H1 (cell line): Measurements from ENCODE around the gene CSRNP3. TPM values are rescaled to one million over a fixed set of nuclear protein-coding genes. Genes with fewer than 3 reads are reported as not detected.

Source experiments
- CTCF ChIA-PET: fragments of 300-600 bp; sonication (Branson Sonifier 250); formaldehyde crosslinking; loops from one replicate; lab custom pipeline; 2021; ENCODE audit not compliant: partially characterized antibody; lab: Charles Lee
- POLR2A ChIA-PET: fragments of 300-600 bp; sonication (Branson Sonifier 250); formaldehyde crosslinking; loops from one replicate; lab custom pipeline; 2021; ENCODE audit warnings: inconsistent platforms; ENCODE audit not compliant: partially characterized antibody; lab: Charles Lee
- DNase-seq, 2 experiments: peaks; one replicate each; pipeline versions ENCODE4 v3.0.0 to v3.0.0-alpha.2; 2010 to 2022; ENCODE audit warnings: low spot score in 2 of 2, low read depth in 1 of 2, mixed read lengths in 1 of 2
- FAIRE-seq: peaks from 2 replicates; lab custom pipeline; 2011; peaks lifted over from hg19 to GRCh38; lab: Jason Lieb, UNC
- H2AFZ ChIP-seq: 2 replicates; pipeline ENCODE4 v1.8.1; 2012; ENCODE audit warnings: low read length, inconsistent platforms
- H2AK5ac ChIP-seq: 2 replicates; pipeline ENCODE4 v1.6.1; 2013; ENCODE audit warnings: low read depth, low read length
- H2BK120ac ChIP-seq: replicated peaks from 2 replicates; pipeline ENCODE3; 2013; ENCODE audit warnings: low read depth, low read length, inconsistent platforms
- H2BK12ac ChIP-seq: 2 replicates; pipeline ENCODE4 v1.6.1; 2013; ENCODE audit warnings: low read depth, low read length
- H2BK15ac ChIP-seq: 2 replicates; pipeline ENCODE4 v1.6.1; 2013; ENCODE audit warnings: low read length
- H2BK20ac ChIP-seq: 2 replicates; pipeline ENCODE4 v1.6.1; 2013; ENCODE audit warnings: low read length
- H2BK5ac ChIP-seq: 2 replicates; pipeline ENCODE4 v1.6.1; 2013; ENCODE audit warnings: low read depth, low read length
- H3K14ac ChIP-seq: 2 replicates; pipeline ENCODE4 v1.6.1; 2013; ENCODE audit warnings: inconsistent platforms; ENCODE audit not compliant: insufficient read length
- H3K18ac ChIP-seq: 2 replicates; pipeline ENCODE4 v1.6.1; 2013; ENCODE audit warnings: low read length; ENCODE audit errors: extremely low read depth
- H3K23ac ChIP-seq: 2 replicates; pipeline ENCODE4 v1.6.1; 2013; ENCODE audit warnings: inconsistent platforms; ENCODE audit not compliant: insufficient read length
- H3K23me2 ChIP-seq: 2 replicates; pipeline ENCODE4 v1.6.1; 2013; ENCODE audit warnings: low read depth, low read length
- H3K27ac ChIP-seq: 2 replicates; pipeline ENCODE4 v1.6.1; 2011; ENCODE audit warnings: low read depth, low read length, inconsistent platforms
- H3K27me3 ChIP-seq, 4 experiments: replicated peaks in 1 of 4; 1 replicate in 1 of 4; 2 replicates in 3 of 4; pipeline versions ENCODE4 v1.6.1 to v1.8.1; 2011 to 2013; ENCODE audit warnings: low read length in 3 of 4, mild to moderate bottlenecking in 3 of 4, inconsistent platforms in 2 of 4, mixed read lengths in 2 of 4, moderate library complexity in 1 of 4; ENCODE audit not compliant: control insufficient read depth in 3 of 4, insufficient read depth in 3 of 4; ENCODE audit errors: extremely low read depth in 1 of 4
- H3K36me3 ChIP-seq, 4 experiments: 2 replicates each; pipeline versions ENCODE4 v1.6.1 to v1.8.1; 2011 to 2013; ENCODE audit warnings: mild to moderate bottlenecking in 4 of 4, low read length in 3 of 4, moderate library complexity in 2 of 4, control low read depth in 1 of 4, inconsistent platforms in 1 of 4; ENCODE audit not compliant: insufficient read depth in 4 of 4, control insufficient read depth in 2 of 4
- H3K4ac ChIP-seq: replicated peaks from 2 replicates; pipeline ENCODE3; 2013; ENCODE audit warnings: low read length, low read depth, mixed read lengths, inconsistent platforms; ENCODE audit not compliant: insufficient read length
- H3K4me1 ChIP-seq, 4 experiments: replicated peaks in 1 of 4; 1 replicate in 1 of 4; 2 replicates in 3 of 4; pipeline versions ENCODE4 v1.6.1 to v1.8.1; 2011 to 2013; ENCODE audit warnings: low read length in 3 of 4, inconsistent platforms in 2 of 4, mixed read lengths in 1 of 4; ENCODE audit not compliant: insufficient read depth in 4 of 4, control insufficient read depth in 3 of 4
- H3K4me2 ChIP-seq, 2 experiments: 2 replicates each; pipeline versions ENCODE4 v1.6.1 to v1.8.1; 2011 to 2013; ENCODE audit warnings: low read depth in 2 of 2, low read length in 2 of 2, control low read depth in 1 of 2, inconsistent platforms in 1 of 2, mild to moderate bottlenecking in 1 of 2; ENCODE audit not compliant: insufficient read depth in 1 of 2
- H3K4me3 ChIP-seq, 4 experiments: fragments of 200-600, 300-600 bp in 1 of 4; sonication (generic), shearing (Covaris generic), sonication (Bioruptor Twin) in 1 of 4; 2 replicates each; pipeline versions ENCODE4 v1.5.1 to v1.8.1; 2011 to 2016; ENCODE audit warnings: low read length in 4 of 4, low read depth in 3 of 4, control low read depth in 2 of 4, inconsistent platforms in 2 of 4, mild to moderate bottlenecking in 2 of 4, mixed read lengths in 1 of 4, moderate library complexity in 1 of 4; ENCODE audit not compliant: insufficient read depth in 2 of 4; ENCODE audit errors: extremely low read depth in 1 of 4
- H3K56ac ChIP-seq: replicated peaks from 2 replicates; pipeline ENCODE3; 2013; ENCODE audit warnings: low read depth, mild to moderate bottlenecking, mixed read lengths, low read length, inconsistent platforms; ENCODE audit not compliant: insufficient read length
- H3K79me1 ChIP-seq: 2 replicates; pipeline ENCODE4 v1.6.1; 2013; ENCODE audit warnings: low read depth, low read length, control low read depth
- H3K79me2 ChIP-seq, 2 experiments: 2 replicates each; pipeline versions ENCODE4 v1.6.1 to v1.8.1; 2012 to 2013; ENCODE audit warnings: low read length in 2 of 2, mild to moderate bottlenecking in 2 of 2, inconsistent platforms in 1 of 2; ENCODE audit not compliant: insufficient read depth in 2 of 2, control insufficient read depth in 1 of 2
- H3K9ac ChIP-seq, 4 experiments: replicated peaks in 1 of 4; 1 replicate in 1 of 4; 2 replicates in 3 of 4; pipeline versions ENCODE4 v1.6.1 to v1.8.1; 2011 to 2013; ENCODE audit warnings: low read depth in 3 of 4, low read length in 3 of 4, control low read depth in 2 of 4, mild to moderate bottlenecking in 2 of 4, moderate library complexity in 2 of 4, inconsistent platforms in 1 of 4; ENCODE audit errors: extremely low read depth in 1 of 4
- H3K9me3 ChIP-seq, 2 experiments: 2 replicates each; pipeline versions ENCODE4 v1.6.1 to v1.8.1; 2012 to 2013; ENCODE audit warnings: mild to moderate bottlenecking in 2 of 2, moderate library complexity in 2 of 2, control low read depth in 1 of 2, inconsistent platforms in 1 of 2, low read depth in 1 of 2, low read length in 1 of 2, mixed read lengths in 1 of 2; ENCODE audit not compliant: insufficient read depth in 2 of 2
- H4K20me1 ChIP-seq, 2 experiments: replicated peaks in 1 of 2; 2 replicates each; pipeline versions ENCODE3 to v1.8.1; 2011 to 2013; ENCODE audit warnings: inconsistent platforms in 2 of 2, low read length in 2 of 2, mild to moderate bottlenecking in 1 of 2; ENCODE audit not compliant: insufficient read depth in 2 of 2, control insufficient read depth in 1 of 2
- H4K5ac ChIP-seq: 2 replicates; pipeline ENCODE4 v1.6.1; 2013; ENCODE audit warnings: low read length, low read depth, mixed read lengths, inconsistent platforms; ENCODE audit not compliant: insufficient read length
- H4K8ac ChIP-seq: 2 replicates; pipeline ENCODE4 v1.8.0; 2013; ENCODE audit warnings: mild to moderate bottlenecking, moderate library complexity, low read length, inconsistent platforms; ENCODE audit not compliant: insufficient read depth; ENCODE audit errors: extremely low read depth
- H4K91ac ChIP-seq: replicated peaks from 2 replicates; pipeline ENCODE3; 2013; ENCODE audit warnings: low read length, mixed read lengths, inconsistent platforms; ENCODE audit not compliant: insufficient read length
- GTF2F1 ChIP-seq: IDR thresholded peaks from 2 replicates; pipeline ENCODE4 v1.6.1; 2012; ENCODE audit warnings: low read depth, low read length, improper control_type of control experiment, borderline replicate concordance
- HDAC6 ChIP-seq: IDR thresholded peaks from one replicate; pipeline ENCODE4 v1.7.1; 2012; ENCODE audit warnings: low read depth, mild to moderate bottlenecking, inconsistent platforms, low read length, moderate library complexity
- JUN ChIP-seq: IDR thresholded peaks from 2 replicates; pipeline ENCODE4 v1.6.1; 2011; ENCODE audit warnings: low read depth, mild to moderate bottlenecking, improper control_type of control experiment, low read length
- WGBS, 2 experiments: shearing (Covaris generic) in 1 of 2; methylation state at CpG; one replicate each; pipeline versions ENCODE4 v1.1.6 to v1.1.7; 2013 to 2015; ENCODE audit warnings: low lambda C conversion rate in 2 of 2, mixed read lengths in 2 of 2, inconsistent platforms in 1 of 2, low coverage in 1 of 2, missing lambda C conversion rate in 1 of 2; ENCODE audit not compliant: insufficient replicate concordance in 2 of 2, insufficient coverage in 1 of 2, insufficient read length in 1 of 2; ENCODE audit errors: extremely low coverage in 1 of 2, missing lambda C conversion rate in 1 of 2; 5-methylcytosine and 5-hydroxymethylcytosine counted together
- polyA plus RNA-seq, 7 experiments: library from polyadenylated mRNA; depleted of rRNA in 3 of 7; stranded (reverse) in 5 of 7; unstranded in 2 of 7; fragments of >200 nt in 5 of 7; fragments of 200-250 nt in 2 of 7; gene quantifications; 1 replicate in 5 of 7; 2 replicates in 1 of 7; 4 replicates in 1 of 7; pipeline versions ENCODE4 v1.2.1 to v1.2.3, GENCODE V29; 2011 to 2013; ENCODE audit warnings: missing spikeins in 2 of 7, mixed read lengths in 2 of 7
- total RNA-seq: library from RNA; stranded (reverse); fragmentation: NEBNext Ultra II Directional; extraction: Animal tissue kit (Norgen Biotek cat#: 25700); gene quantifications from 2 replicates; pipeline ENCODE4 v1.2.1, GENCODE V29; 2021

The CSRNP3 gene
- total and polyA plus RNA-seq, 2 of the 8 experiments (the other 6 are each of a cell fraction or from before 2014, with no cell fraction given): 1.3 to 6.5 TPM

DNA sequence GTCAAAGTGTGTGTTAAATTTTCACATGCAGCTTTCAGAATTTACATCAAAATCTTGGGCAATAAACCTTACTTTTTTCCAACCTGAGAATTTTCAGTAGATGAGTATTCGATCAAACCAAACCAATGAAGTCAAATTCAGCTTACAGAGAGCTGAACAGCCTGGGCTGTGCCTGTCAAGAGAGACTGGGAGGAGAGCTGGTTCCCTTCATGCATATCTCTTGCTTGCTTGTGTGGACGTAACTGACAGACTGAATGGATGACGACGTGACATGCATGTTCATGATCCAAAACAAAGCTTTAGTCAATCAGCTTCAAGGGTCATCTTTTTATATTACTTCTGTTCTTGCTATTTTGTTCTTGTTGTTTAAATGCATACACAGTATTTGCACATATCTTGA is 179.3 kb downstream of the CSRNP3 start:
- Histone ChIP-seq H3K36me3 (no peaks in the 10 kb centered on the region), H2AK5ac (no peak overlapping the region), H2BK15ac (no peak overlapping the region), H4K20me1 (no peaks in the 10 kb centered on the region), H4K8ac (no peak overlapping the region), H3K18ac (no peak overlapping the region), H3K23ac (no peak overlapping the region), H2BK20ac (no peak overlapping the region), H3K79me2 (no peaks in the 10 kb centered on the region), H3K27ac (no peak overlapping the region), H3K27me3 (no peaks in the 10 kb centered on the region), H4K91ac (no peak overlapping the region), H2BK120ac (no peak overlapping the region), H3K14ac (no peak overlapping the region), H3K4ac (no peak overlapping the region), H2AFZ (no peak overlapping the region), H2BK5ac (no peak overlapping the region), H3K79me1 (no peaks in the 10 kb centered on the region), H2BK12ac (no peak overlapping the region), H3K9ac (no peak overlapping the region), H3K4me1 (no peaks in the 10 kb centered on the region), H4K5ac (no peak overlapping the region), H3K9me3 (no peaks in the 10 kb centered on the region), H3K56ac (no peak overlapping the region), H3K4me3 (no peak overlapping the region), H3K23me2 (no peaks in the 10 kb centered on the region), H3K4me2 (no peak overlapping the region)
- CTCF ChIA-PET: interaction anchor here (1.2 to 1.3 kb wide), 2 partner anchors 8 to 45 kb away, joined by 3 read pairs; no protein-coding TSS in a partner anchor
- POLR2A ChIA-PET: interaction anchor here (1.1 kb wide), 1 partner anchor 9 kb away, joined by 3 read pairs; no protein-coding TSS in a partner anchor
- peak; percentile 36 for FAIRE-seq
- no peak for TF ChIP-seq GTF2F1
- TF ChIP-seq HDAC6: no peak
- no peak for TF ChIP-seq JUN
- DNase-seq: no peak
- WGBS, 2 experiments: 86% methylated on average over 4 of the region's 4 CpGs; no CpG with 5 or more reads in 1 of the 2 experiments
